ENCODE results near the gene MGARP.

MGARP gene

GRCh38 chr4:139242511-139243051 lies 37.4 kb downstream of the MGARP start:
- peak; percentile 87 for DNase-seq

GRCh38 chr4:139241784-139242151 lies 38.3 kb downstream of the MGARP start:
- DNase-seq = no peak

- no peak for DNase-seq
These were observed 38.8 kb downstream of the MGARP start for GRCh38 chr4:139241086-139241783.

- DNase-seq = no peak
These were observed 40.8 kb downstream of the MGARP start for GRCh38 chr4:139239127-139239772.

- no peak for DNase-seq
These were observed 45.8 kb downstream of the MGARP start for GRCh38 chr4:139234253-139234652.

GRCh38 chr4:139229534-139230039 lies 50.4 kb downstream of the MGARP start:
- DNase-seq = peak; percentile 62

GRCh38 chr4:139227729-139228404 lies 52.2 kb downstream of the MGARP start:
- no peak for DNase-seq

GRCh38 chr4:139223682-139224317 lies 56.2 kb downstream of the MGARP start:
- DNase-seq = peak; percentile 62

GRCh38 chr4:139222215-139222614 lies 57.8 kb downstream of the MGARP start:
- DNase-seq = no peak

GRCh38 chr4:139221687-139222086 lies 58.3 kb downstream of the MGARP start:
- DNase-seq = no peak

- no peak for DNase-seq
These were observed 60.5 kb downstream of the MGARP start for GRCh38 chr4:139219450-139220055.

All from fibroblast of upper back skin (primary cell).